Thoracic aorta endothelial cell (primary cell): ENCODE data around the gene IGFBP3. TPM values are rescaled to one million over a fixed set of nuclear protein-coding genes. Genes with fewer than 3 reads are reported as not detected.

Source experiments
- total RNA-seq: library from RNA; depleted of rRNA; stranded (reverse); fragments of >200 nt; gene quantifications from 2 replicates; pipeline ENCODE4 v1.2.3, GENCODE V29; 2012

The IGFBP3 gene, protein sequence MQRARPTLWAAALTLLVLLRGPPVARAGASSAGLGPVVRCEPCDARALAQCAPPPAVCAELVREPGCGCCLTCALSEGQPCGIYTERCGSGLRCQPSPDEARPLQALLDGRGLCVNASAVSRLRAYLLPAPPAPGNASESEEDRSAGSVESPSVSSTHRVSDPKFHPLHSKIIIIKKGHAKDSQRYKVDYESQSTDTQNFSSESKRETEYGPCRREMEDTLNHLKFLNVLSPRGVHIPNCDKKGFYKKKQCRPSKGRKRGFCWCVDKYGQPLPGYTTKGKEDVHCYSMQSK
- total RNA-seq, result 8.3 and 11.4 TPM in 2 replicates

DNA sequence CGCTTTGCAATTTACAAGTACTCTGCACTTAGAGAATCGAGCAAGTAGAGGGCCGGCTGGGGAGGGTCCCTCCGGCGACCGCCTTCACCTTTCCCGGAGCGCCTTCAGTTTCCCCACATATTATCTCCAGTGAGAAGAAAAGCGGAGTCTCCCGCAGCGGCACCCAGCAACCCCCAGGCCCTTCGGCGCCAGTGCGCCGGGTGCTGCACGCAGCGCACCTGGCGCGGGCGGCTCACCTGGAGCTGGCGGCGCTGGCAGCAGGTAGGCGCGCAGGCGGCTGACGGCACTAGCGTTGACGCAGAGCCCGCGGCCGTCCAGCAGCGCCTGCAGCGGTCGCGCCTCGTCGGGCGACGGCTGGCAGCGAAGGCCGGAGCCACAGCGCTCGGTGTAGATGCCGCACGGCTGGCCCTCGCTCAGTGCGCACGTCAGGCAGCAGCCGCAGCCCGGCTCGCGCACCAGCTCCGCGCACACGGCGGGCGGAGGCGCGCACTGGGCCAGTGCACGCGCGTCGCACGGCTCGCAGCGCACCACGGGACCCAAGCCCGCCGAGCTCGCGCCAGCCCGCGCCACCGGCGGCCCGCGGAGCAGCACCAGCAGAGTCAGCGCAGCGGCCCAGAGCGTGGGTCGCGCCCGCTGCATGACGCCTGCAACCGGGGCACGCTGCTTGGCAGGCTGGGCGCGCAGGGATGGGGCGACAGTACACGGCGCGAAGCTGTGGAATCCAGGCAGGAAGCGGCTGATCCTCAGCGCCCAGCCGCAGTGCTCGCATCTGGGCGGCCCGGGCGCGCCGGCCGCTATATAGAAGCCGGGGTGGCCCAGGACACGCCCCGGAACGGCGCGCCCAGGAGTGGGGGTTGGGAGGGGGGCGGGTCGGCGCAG is at the start of gene IGFBP3:
IGFBP3 (minus strand) TSS at position 771 of the 879 bp plus-strand sequence; CDS start at position 639, 132 bp downstream.

DNA sequence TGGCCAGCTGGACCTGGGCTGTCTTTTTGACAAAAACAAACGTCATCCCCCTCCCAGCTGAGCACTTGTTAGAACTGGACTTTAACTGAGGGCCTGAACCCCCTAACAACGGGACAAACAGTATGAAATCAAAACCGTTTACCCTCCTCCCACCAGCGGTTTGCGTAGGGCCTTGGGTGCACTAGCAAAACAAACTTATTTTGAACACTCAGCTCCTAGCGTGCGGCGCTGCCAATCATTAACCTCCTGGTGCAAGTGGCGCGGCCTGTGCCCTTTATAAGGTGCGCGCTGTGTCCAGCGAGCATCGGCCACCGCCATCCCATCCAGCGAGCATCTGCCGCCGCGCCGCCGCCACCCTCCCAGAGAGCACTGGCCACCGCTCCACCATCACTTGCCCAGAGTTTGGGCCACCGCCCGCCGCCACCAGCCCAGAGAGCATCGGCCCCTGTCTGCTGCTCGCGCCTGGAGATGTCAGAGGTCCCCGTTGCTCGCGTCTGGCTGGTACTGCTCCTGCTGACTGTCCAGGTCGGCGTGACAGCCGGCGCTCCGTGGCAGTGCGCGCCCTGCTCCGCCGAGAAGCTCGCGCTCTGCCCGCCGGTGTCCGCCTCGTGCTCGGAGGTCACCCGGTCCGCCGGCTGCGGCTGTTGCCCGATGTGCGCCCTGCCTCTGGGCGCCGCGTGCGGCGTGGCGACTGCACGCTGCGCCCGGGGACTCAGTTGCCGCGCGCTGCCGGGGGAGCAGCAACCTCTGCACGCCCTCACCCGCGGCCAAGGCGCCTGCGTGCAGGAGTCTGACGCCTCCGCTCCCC is 32.7 kb downstream of the IGFBP3 start, which contains the start of gene IGFBP1:
IGFBP1 (plus strand) TSS at position 304 of the 808 bp plus-strand sequence; CDS start at position 469, 165 bp downstream.

DNA sequence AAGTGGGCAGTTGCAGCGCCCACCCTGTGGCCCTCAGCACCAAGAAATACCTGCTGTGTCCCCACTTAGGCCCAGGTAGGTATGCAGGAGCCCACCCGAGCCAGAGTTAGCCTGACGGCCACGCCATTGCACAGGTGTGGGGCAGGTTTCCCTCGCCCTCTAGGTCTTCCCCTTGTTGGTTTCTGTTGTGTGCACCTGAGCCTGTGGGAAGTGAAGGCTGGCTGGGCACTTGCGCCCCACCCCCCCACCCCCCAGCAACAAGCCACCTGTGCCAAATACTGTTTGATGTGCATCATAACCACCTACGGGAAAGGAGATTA is 48.1 kb downstream of the IGFBP3 start, which contains the start of gene CCDC201:
CCDC201 (minus strand) TSS at position 48 of the 320 bp plus-strand sequence. CDS start 75 bp downstream, outside the sequence.

Other genes starting within 250 kb of the IGFBP3 start
- gene CCDC201, start 48.2 kb downstream of the IGFBP3 start, total RNA-seq, result not detected in 2 replicates
- gene IGFBP1, start 32.8 kb downstream of the IGFBP3 start, total RNA-seq, result 0.72 and 0.80 TPM in 2 replicates